Right atrium auricular region (tissue), 2 donors: ENCODE results near the gene PSRC1. TPM values are rescaled to one million over a fixed set of nuclear protein-coding genes. Genes with fewer than 3 reads are reported as not detected.
A peak's percentile ranks its signal among the peaks of the same experiment; 100 is the strongest.

Experiments used
- DNase-seq: peaks from one replicate; pipeline ENCODE4 v3.0.0-alpha.2; 2019; ENCODE audit warnings: low spot score
- H3K27ac ChIP-seq, 2 donors: fragments of 200-600 bp; sonication (generic); 1 replicate in 1 of 2; 2 replicates in 1 of 2; pipeline ENCODE4 v1.5.1; 2016 to 2019
- H3K27me3 ChIP-seq, 2 donors: fragments of 200-600 bp; sonication (generic); one replicate each; pipeline versions ENCODE4 v1.5.1 to v1.6.0; 2017 to 2019
- H3K36me3 ChIP-seq: fragments of 200-600 bp; sonication (generic); one replicate; pipeline ENCODE4 v1.5.1; 2016
- H3K4me1 ChIP-seq, 2 donors: fragments of 200-600 bp; sonication (generic); one replicate each; pipeline versions ENCODE4 v1.5.1 to v1.6.0; 2017 to 2019
- H3K4me3 ChIP-seq, 2 donors: fragments of 200-600 bp; sonication (generic); 1 replicate in 1 of 2; 2 replicates in 1 of 2; pipeline ENCODE4 v1.5.1; 2017 to 2019; ENCODE audit warnings: mild to moderate bottlenecking in 1 of 2, moderate library complexity in 1 of 2
- H3K9me3 ChIP-seq, 2 donors: fragments of 200-600 bp; sonication (generic); one replicate each; pipeline ENCODE4 v1.5.1; 2019
- CTCF ChIP-seq, 2 donors: fragments of 200-600 bp; sonication (generic); IDR thresholded peaks; one replicate each; pipeline ENCODE4 v1.5.1; 2019; ENCODE audit warnings: antibody characterized with exemption in 2 of 2
- total RNA-seq, 2 donors: library from RNA; depleted of rRNA; stranded (reverse); fragments of >200 nt; gene quantifications; one replicate each; pipeline ENCODE4 v1.1.0, GENCODE V29; 2016

PSRC1 gene
- total RNA-seq, 2 donors from 2014 or later: 2.2 to 2.4 TPM

GRCh38 chr1:109256971-109257681 lies 25.8 kb downstream of the PSRC1 start:
- DNase-seq: no peak
- Histone ChIP-seq H3K36me3 (peaks cover 6% of the 10 kb centered on the region), H3K9me3 (no peaks in the 10 kb centered on the region), H3K27ac (no peak overlapping the region), H3K4me3 (no peak overlapping the region), H3K27me3 (no peaks in the 10 kb centered on the region), H3K4me1 (peaks cover 0 to 36% of the 10 kb centered on the region in 2 donors)
- TF ChIP-seq CTCF (IDR thresholded peaks at IDR 0.05): no peak

- peaks cover 0 to 36% of the 10 kb centered on the region in 2 donors for H3K4me1 ChIP-seq
- no peak for DNase-seq
- no peak overlapping the region for H3K4me3 ChIP-seq
- H3K27me3 ChIP-seq: no peaks in the 10 kb centered on the region
- TF ChIP-seq CTCF (IDR thresholded peaks at IDR 0.05): no peak
- no peak overlapping the region for H3K27ac ChIP-seq
- H3K36me3 ChIP-seq: peaks cover 6% of the 10 kb centered on the region
- no peaks in the 10 kb centered on the region for H3K9me3 ChIP-seq
These were observed 26.9 kb downstream of the PSRC1 start for GRCh38 chr1:109256085-109256484.

DNA sequence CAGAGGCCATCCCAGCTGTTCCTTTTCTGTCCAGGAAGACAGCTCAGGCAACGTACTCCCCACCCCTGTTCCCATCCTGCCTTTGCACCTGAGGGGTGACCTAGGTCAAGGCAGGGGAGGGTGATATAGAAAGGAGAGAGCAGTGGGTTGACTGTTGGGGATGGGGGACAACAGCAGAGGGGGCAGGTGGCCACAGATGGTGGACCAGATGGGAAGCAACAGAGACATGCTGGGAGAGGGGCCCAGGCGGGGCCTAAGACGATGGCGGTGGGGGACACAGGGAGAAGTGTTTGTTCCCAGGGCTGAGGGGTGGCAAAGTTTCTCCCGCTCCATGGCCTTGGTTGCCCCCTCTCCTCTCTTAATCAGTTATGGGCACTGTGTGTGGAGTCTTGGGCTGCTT lies 27.3 kb downstream of the PSRC1 start:
- TF ChIP-seq CTCF (IDR thresholded peaks at IDR 0.05): no peak
- H3K36me3 ChIP-seq: peaks cover 6% of the 10 kb centered on the region
- DNase-seq: no peak
- no peaks in the 10 kb centered on the region for H3K27me3 ChIP-seq
- H3K9me3 ChIP-seq: no peaks in the 10 kb centered on the region
- no peak overlapping the region for H3K4me3 ChIP-seq
- H3K27ac ChIP-seq: peak overlapping the region in 1 of 2 donors; percentile 94
- peaks cover 0 to 37% of the 10 kb centered on the region in 2 donors for H3K4me1 ChIP-seq

- Histone ChIP-seq H3K4me3 (no peak overlapping the region), H3K36me3 (peaks cover 6% of the 10 kb centered on the region), H3K4me1 (peaks cover 0 to 42% of the 10 kb centered on the region in 2 donors), H3K9me3 (no peaks in the 10 kb centered on the region), H3K27ac (peak overlapping the region; percentile 88 to 94), H3K27me3 (no peaks in the 10 kb centered on the region)
- TF ChIP-seq CTCF (IDR thresholded peaks at IDR 0.05): no peak
- DNase-seq: no peak
These were observed 27.8 kb downstream of the PSRC1 start for GRCh38 chr1:109255097-109255651.

GRCh38 chr1:109254621-109255096 lies 28.3 kb downstream of the PSRC1 start:
- DNase-seq: no peak

More at GRCh38 chr1:109254621-109255096, 28.3 kb downstream of the PSRC1 start:
- Histone ChIP-seq H3K27me3 (no peaks in the 10 kb centered on the region), H3K36me3 (peaks cover 6% of the 10 kb centered on the region), H3K4me1 (peaks cover 0 to 45% of the 10 kb centered on the region in 2 donors), H3K27ac (peak overlapping the region; percentile 88 to 94), H3K4me3 (no peak overlapping the region), H3K9me3 (no peaks in the 10 kb centered on the region)
- TF ChIP-seq CTCF (IDR thresholded peaks at IDR 0.05): no peak
